GM12864 (cell line): ENCODE measurements around the gene RPS18.
A peak's percentile ranks its signal among the peaks of the same experiment; 100 is the strongest.
"Not testable (repeated sequence)": the region's sequence is repeated elsewhere in the genome, so short reads cannot be mapped to it uniquely, and the experiment has no call there.

ENCODE experiments used
- DNase-seq: peaks from one replicate; pipeline ENCODE4 v3.0.0-alpha.2; 2011; ENCODE audit warnings: low read depth
- H3K4me3 ChIP-seq: 2 replicates; pipeline ENCODE4 v1.5.1; 2011; ENCODE audit warnings: mild to moderate bottlenecking, low read depth, low read length, control low read depth
- TF ChIP-seq, protein P1 (sequence below): IDR thresholded peaks from 2 replicates; pipeline ENCODE4 v1.5.1; 2011; ENCODE audit warnings: low read depth, mild to moderate bottlenecking, moderate library complexity, low read length, control low read depth, inconsistent platforms; ENCODE audit errors: missing control alignments

The RPS18 gene

DNA sequence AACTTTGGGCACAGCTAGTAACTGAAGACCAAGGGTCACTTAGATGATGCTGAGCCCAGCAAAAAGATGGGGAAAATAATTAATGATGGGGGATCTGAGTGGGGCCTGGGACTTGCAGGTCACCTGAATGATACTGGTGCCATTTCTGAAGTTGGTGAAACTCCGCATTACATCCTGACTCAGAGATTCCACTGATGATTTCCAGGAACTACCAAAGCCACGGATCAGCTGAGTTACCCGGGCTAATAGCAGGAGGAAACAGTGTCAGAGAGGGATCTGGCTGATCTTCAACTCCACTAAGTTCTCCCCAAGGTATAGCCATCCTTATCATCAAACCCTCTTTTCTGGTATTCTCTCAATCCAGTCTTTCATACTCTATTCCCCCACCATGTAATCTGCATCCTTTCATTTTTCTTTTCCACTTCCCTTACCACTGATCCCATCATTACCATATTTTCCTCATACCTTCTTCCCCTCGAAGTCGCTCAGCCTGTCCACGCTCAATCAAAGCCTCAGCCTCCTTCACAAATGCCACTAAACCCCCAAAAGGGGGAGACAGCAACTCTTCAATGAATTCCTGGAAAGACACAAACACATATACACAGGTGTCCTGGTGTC lies 20.4 kb upstream of the RPS18 start:
- H3K4me3 ChIP-seq: no peak overlapping the region
- no peak for DNase-seq
- TF ChIP-seq, protein P1, sequence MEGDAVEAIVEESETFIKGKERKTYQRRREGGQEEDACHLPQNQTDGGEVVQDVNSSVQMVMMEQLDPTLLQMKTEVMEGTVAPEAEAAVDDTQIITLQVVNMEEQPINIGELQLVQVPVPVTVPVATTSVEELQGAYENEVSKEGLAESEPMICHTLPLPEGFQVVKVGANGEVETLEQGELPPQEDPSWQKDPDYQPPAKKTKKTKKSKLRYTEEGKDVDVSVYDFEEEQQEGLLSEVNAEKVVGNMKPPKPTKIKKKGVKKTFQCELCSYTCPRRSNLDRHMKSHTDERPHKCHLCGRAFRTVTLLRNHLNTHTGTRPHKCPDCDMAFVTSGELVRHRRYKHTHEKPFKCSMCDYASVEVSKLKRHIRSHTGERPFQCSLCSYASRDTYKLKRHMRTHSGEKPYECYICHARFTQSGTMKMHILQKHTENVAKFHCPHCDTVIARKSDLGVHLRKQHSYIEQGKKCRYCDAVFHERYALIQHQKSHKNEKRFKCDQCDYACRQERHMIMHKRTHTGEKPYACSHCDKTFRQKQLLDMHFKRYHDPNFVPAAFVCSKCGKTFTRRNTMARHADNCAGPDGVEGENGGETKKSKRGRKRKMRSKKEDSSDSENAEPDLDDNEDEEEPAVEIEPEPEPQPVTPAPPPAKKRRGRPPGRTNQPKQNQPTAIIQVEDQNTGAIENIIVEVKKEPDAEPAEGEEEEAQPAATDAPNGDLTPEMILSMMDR: no peak

DNA sequence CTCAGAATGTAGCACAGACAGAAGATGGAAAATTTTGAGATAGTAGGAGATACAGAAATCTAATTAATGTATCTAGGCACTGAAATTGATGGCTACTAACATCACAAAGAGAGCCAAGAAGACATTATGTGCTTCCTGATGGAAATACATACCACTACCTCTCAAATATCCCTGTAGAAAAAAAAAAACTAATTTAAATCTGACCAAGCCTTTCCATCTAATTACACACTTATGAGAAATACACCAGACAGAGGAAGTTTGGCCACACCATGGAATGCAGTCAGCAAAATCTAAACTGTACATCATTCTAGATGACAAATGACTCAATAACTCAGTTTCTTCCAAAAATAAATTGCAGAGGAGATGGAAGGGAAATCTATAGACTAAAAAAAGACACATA lies 19.1 kb upstream of the RPS18 start:
- H3K4me3 ChIP-seq: no peak overlapping the region
- TF ChIP-seq, protein P1: no peak
- DNase-seq: no peak

DNA sequence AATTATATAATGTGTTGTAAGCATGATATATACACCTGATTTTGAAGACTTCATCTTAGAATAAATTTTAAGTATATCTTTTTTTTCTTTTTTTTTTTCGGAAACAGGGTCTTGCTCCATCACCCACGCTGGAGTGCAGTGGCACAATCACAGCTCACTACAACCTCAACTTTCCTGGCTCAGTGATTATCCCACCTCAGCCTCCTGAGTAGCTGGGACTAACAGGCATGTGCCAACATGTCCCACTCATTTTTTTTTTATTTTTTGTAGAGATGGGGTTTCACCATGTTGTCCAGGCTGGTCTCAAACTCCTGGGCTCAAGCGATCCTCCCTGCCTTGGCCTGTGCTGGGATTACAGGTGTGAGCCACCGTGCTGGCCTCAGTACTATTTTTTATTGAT lies 17.3 kb upstream of the RPS18 start:
- TF ChIP-seq, protein P1: no peak
- no peak overlapping the region for H3K4me3 ChIP-seq

DNA sequence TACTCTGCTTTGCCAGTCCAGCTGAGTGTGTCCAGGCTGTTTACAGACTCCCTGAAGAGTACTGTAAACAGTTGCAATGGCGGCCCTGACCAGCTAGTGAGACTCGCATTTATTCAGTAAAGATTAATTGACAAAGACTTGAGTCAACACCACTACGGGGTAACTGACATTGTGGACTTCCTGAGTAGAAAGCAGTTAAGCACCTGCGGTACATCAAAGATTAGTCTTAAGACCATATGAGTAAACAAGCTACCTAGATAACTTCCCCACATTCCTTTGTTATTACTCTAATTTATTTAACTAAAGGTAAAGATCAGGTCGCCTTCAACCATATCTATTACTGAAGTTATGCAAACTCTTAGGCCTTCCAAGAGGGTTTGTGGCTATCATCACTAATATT lies 12.8 kb upstream of the RPS18 start:
- no peak for DNase-seq
- TF ChIP-seq, protein P1: no peak
- no peak overlapping the region for H3K4me3 ChIP-seq

More for the DNA sequence above, 17.3 kb upstream of the RPS18 start:
- DNase-seq: no peak

DNA sequence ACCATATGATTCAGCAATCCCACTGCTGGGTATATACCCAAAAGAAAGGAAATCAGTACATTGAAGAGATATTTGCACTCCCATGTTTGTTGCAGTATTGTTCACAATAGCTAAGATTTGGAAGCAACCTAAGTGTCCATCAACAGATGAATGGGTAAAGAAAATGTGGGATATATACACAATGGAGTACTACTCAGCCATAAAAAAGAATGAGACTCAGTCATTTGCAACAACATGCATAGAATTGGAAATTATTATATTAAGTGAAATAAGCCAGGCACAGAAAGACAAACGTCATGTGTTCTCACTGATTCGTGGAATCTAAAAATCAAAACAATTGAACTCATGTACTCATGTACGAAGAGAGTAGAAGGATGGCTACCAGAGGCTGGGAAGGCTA lies 9.4 kb upstream of the RPS18 start:
- not testable (repeated sequence) for DNase-seq, H3K4me3 ChIP-seq

DNA sequence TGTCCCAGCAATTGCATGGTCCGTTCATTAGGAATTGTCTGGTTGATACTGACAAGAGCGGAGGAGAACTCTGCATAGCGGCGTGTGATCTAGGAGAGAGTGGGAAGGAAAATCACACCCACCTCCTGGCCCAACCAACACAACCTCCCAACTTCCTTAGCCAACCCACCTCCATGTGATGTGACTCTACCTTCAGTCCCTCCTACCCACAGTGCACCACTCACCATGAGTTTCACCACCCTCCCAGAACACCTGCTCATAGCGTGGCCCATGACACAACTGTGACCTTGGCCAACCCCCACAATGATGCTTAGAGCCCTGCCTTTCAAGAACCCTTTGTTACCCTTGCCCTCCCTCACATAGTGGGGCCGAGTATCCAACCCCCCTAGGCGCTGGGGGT lies 7.9 kb upstream of the RPS18 start:
- TF ChIP-seq, protein P1: no peak
- DNase-seq: no peak
- H3K4me3 ChIP-seq: no peak overlapping the region

DNA sequence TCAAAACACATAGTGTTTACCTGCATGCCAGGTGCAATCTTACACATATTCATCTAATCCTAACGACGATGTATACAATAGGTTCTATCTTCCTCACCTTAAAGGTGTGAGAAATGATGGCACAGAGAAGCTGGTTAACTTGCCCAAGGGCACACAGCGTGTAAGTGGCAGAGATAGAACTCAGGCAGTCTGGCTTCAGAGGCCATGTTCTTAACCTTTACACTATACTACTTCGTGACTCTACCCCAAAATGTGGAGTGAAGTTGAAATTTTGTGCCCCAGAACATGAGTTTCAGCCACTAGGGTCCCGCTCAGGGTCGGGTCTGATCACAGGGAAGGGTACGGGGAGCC lies 783 bp upstream of the RPS18 start:
- DNase-seq: no peak
- peak overlapping the region; percentile 84 for H3K4me3 ChIP-seq
- TF ChIP-seq, protein P1: no peak
